ENCODE measurements around the gene RASSF5. TPM values are rescaled to one million over a fixed set of nuclear protein-coding genes. Genes with fewer than 3 reads are reported as not detected.

Gene RASSF5
- total and polyA plus RNA-seq, 9 of the 15 experiments (the other 6 are each of a cell fraction or from before 2014, with no cell fraction given): 6.1 to 41.0 (median 25.2) TPM

- TF ChIP-seq ZNF407 (IDR thresholded peaks at IDR 0.05; ENCODE audit: low read depth) (no peak), ZNF253 (CRISPR knock-in tag; conservative IDR thresholded peaks at IDR 0.05) (no peak), FOSL1 (tag; conservative IDR thresholded peaks at IDR 0.05) (peak; percentile 41; the same call in 1 of the 2 replicates), PRPF4 (IDR thresholded peaks at IDR 0.05; ENCODE audit: insufficient read depth, low read depth, low read length, poor library complexity, severe bottlenecking) (no peak), RUNX1 (IDR thresholded peaks at IDR 0.05; ENCODE audit: low read depth) (peak; percentile 20; the same call in 1 of the 2 replicates), ZNF589 (CRISPR knock-in tag; IDR thresholded peaks at IDR 0.05; ENCODE audit: low read depth) (peak; percentile 84; the same call in 1 of the 2 replicates), RBM25 (IDR thresholded peaks at IDR 0.05; ENCODE audit: low read depth, low read length, severe bottlenecking) (peak; percentile 86), SRF (CRISPR knock-in tag; IDR thresholded peaks at IDR 0.05) (peak; percentile 25 to 83; a peak in 3 of 4 replicates), ZFP91 (CRISPR knock-in tag; IDR thresholded peaks at IDR 0.05) (peak; percentile 84), ZBTB49 (CRISPR knock-in tag; IDR thresholded peaks at IDR 0.05; ENCODE audit: borderline replicate concordance) (no peak), ZNF224 (CRISPR knock-in tag; IDR thresholded peaks at IDR 0.05) (no peak), CREB1 (IDR thresholded peaks at IDR 0.05) (peak; percentile 77), CREB1 (CRISPR knock-in tag; IDR thresholded peaks at IDR 0.05) (peak; percentile 84), MAZ (CRISPR knock-in tag; conservative IDR thresholded peaks at IDR 0.05 in 1 of 2, IDR thresholded peaks at IDR 0.05 in 1 of 2) (peak; percentile 99 to 100), ZNF41 (CRISPR knock-in tag; conservative IDR thresholded peaks at IDR 0.05) (no peak; the same call in 1 of the 2 replicates)
Measured at GRCh38 chr1:206612129-206612876, 105.0 kb downstream of the RASSF5 start, which contains the start of gene EIF2D (continued).

Data from K562 (cell line).